RKO (cell line): ENCODE data around the gene POLRMT.
A peak's percentile ranks its signal among the peaks of the same experiment; 100 is the strongest.

Source experiments
- DNase-seq: peaks from one replicate; pipeline ENCODE4 v3.0.0-alpha.2; 2016; ENCODE audit warnings: low spot score

Gene POLRMT

GRCh38 chr19:662962-663681, 29.8 kb upstream of the POLRMT start, which contains the start of gene RNF126:
Gene RNF126, minus strand, starts transcription at chr19:663214. Its CDS starts 93 bp downstream, at chr19:663121.
- peak; percentile 90 for DNase-seq

GRCh38 chr19:662207-662961, 29.0 kb upstream of the POLRMT start:
- peak; percentile 61 for DNase-seq

DNA sequence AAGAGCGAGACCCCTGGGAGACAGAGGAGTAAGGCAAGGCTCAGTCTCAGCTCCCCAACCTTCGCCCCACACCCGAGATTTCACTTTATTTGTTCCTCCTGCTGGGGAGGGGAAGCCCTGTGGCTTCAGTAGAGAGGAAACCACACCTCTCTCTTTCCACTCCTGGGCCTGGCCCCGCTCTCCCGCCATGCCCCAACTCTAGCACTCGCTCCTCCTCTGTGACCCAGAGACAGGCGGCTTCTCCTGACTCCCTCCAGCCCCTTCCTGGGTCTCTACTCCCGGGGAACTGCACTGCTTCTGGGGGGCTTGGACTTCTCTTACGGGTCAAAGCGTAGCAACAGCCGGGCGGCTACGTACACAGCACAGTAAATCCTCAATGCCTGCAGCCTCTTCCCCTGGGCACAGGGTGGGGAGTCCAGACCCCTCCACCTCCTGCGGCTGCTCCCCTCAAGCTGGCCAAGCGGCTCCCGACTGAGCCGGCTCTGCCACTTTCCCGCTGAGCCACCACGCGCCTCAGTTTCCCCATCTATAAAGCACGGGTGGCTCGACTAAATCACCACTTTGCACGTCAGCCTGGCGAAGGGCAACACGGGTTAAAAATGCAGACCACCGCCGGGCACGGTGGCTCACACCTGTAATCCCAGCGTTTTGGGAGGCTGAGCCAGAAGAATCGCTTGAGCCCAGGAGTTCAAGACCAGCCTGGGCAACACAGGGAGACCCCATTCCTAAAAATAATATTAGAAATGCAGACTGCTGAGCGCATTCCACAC, 28.3 kb upstream of the POLRMT start:
- no peak for DNase-seq

DNA sequence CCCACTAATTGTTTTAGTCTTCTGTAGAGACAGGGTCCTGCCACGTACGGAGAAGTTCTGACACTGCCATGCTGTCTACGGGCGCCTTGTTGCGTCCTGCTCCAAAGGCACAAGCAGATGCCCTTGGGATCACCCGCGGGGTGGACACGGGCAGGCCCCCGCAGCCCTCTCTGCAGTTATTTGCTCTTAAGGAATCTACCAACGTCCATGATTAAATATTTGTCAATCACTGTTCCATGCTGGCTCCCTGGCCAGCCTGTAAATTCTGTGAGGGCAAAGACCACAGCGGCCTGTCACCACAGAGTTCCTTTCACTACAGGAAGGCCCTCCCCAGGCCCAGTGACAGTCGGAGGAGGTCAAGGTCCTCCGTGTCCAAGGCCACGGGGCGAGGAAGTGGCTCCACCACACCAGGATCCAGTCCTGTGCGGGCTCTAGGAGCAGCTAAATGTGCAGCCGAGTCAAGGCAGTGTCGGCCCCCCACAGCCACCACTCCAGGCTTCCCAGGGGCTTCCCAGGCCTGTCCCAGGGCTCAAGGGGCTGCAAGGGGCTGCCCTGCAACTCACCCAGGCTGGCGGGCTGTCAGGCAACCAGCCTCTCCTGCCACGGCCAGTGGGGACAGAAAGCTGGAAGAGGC, 27.6 kb upstream of the POLRMT start:
- no peak for DNase-seq

- DNase-seq: no peak
These were observed 25.8 kb upstream of the POLRMT start for GRCh38 chr19:658916-659839.

- no peak for DNase-seq
These were observed 24.9 kb upstream of the POLRMT start for GRCh38 chr19:658059-658839.

DNA sequence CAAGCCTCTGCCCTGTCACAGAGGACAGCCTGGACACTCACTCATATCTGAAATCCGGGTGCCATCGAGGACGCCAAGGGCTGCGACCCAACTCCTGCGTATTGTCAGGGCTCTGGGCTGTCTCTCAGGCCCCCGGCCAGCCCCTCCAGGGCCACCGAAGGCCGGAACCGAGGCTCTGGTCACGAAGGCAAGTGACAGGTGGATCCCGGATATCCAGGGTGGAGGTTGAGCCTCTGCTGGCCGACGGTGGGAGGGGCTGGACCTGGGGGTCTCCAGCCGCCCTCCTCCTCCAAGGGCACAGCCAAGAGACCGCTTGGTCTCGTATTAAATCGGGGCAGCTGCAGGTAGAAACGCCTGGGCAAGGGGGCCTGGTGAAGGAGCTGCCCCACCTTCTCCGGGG, 24.3 kb upstream of the POLRMT start:
- no peak for DNase-seq

GRCh38 chr19:656751-657559, 23.6 kb upstream of the POLRMT start:
- no peak for DNase-seq

GRCh38 chr19:655691-656090, 22.4 kb upstream of the POLRMT start:
- DNase-seq: no peak

- no peak for DNase-seq
These were observed 20.1 kb upstream of the POLRMT start for GRCh38 chr19:653425-653824.

GRCh38 chr19:652467-653389, 19.4 kb upstream of the POLRMT start:
- no peak for DNase-seq

GRCh38 chr19:651991-652390, 18.7 kb upstream of the POLRMT start:
- no peak for DNase-seq

DNA sequence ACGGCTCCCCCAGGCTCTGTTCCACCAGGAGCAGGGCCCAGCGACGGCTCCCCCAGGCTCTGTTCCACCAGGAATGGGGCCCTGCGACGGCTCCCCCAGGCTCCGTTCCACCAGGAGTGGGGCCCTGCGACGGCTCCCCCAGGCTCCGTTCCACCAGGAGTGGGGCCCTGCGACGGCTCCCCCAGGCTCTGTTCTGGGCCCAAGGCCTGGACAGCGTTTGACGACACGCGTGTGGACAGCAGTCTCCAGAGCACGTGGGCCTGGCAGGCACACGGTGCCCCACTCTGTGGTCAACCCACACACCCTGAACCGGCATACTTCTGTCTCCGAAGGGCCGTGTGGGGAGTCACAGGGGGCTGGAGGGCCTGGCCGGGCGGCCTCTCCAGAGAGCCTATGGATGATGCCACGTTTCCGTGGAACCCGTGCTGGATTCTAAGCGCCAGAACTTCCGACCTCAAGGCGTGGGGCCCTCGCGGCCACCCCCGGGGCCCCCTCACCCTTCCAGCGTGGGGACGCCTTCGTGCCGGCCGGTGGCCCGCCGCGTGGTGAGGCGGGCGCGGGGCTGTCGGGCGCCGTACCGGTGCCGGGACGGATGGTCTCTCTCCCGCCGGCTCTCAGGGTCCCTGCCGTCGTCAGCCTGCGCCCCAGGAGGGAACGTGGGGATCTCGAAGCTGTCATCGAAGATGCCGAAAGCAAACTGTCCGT, 17.9 kb upstream of the POLRMT start:
- DNase-seq: no peak

DNA sequence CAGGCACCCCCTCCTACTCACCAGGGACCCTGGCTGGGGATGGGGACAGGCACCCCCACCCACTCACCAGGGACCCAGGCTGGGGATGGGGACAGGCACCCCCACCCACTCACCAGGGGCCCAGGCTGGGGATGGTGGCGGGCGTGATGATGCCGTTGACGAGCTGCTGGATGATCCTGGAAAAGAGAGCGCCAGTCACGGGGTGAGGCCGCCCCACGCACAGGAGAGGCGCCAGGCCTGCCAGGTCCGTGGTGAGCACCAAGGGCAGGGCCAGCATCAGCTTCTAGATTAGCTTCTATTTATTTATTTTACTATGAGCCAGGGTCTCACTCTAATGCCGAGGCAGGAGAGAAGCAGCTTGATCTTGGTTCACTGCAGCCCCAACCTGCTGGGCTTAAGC, 16.8 kb upstream of the POLRMT start:
- no peak for DNase-seq

- DNase-seq: no peak
These were observed 15.8 kb upstream of the POLRMT start for GRCh38 chr19:648904-649801.

GRCh38 chr19:648305-648704, 15.0 kb upstream of the POLRMT start:
- no peak for DNase-seq
